TTC549 (cell line): ENCODE results near the gene PSMC1.

ENCODE experiments used
- FAIRE-seq: peaks from 2 replicates; lab custom pipeline; 2012; peaks lifted over from hg19 to GRCh38; lab: Jason Lieb, UNC

The PSMC1 gene

GRCh38 chr14:90276646-90277367, 20.5 kb downstream of the PSMC1 start:
- no peak for FAIRE-seq

- FAIRE-seq: no peak
These were observed 21.3 kb downstream of the PSMC1 start for GRCh38 chr14:90277581-90278198.

- no peak for FAIRE-seq
These were observed 22.1 kb downstream of the PSMC1 start for GRCh38 chr14:90278199-90279175.

GRCh38 chr14:90280096-90280495, 23.7 kb downstream of the PSMC1 start:
- FAIRE-seq: no peak

- no peak for FAIRE-seq
These were observed 24.9 kb downstream of the PSMC1 start for GRCh38 chr14:90281261-90281660.

- FAIRE-seq: no peak
These were observed 25.4 kb downstream of the PSMC1 start for GRCh38 chr14:90281756-90282155.

GRCh38 chr14:90287791-90288190, 31.4 kb downstream of the PSMC1 start:
- FAIRE-seq: no peak

- no peak for FAIRE-seq
These were observed 32.5 kb downstream of the PSMC1 start for GRCh38 chr14:90288651-90289355.

GRCh38 chr14:90290337-90291011, 34.1 kb downstream of the PSMC1 start:
- no peak for FAIRE-seq

GRCh38 chr14:90291699-90292098, 35.3 kb downstream of the PSMC1 start:
- FAIRE-seq: no peak

- FAIRE-seq: no peak
These were observed 37.7 kb downstream of the PSMC1 start for GRCh38 chr14:90293766-90294730.

- FAIRE-seq: no peak
These were observed 38.5 kb downstream of the PSMC1 start for GRCh38 chr14:90294872-90295271.

GRCh38 chr14:90295870-90296516, 39.6 kb downstream of the PSMC1 start:
- no peak for FAIRE-seq

GRCh38 chr14:90296641-90297040, 40.3 kb downstream of the PSMC1 start:
- FAIRE-seq: no peak

- FAIRE-seq: no peak
These were observed 41.7 kb downstream of the PSMC1 start for GRCh38 chr14:90297876-90298629.

- FAIRE-seq: no peak
These were observed 43.1 kb downstream of the PSMC1 start for GRCh38 chr14:90299408-90299807.

- no peak for FAIRE-seq
These were observed 44.3 kb downstream of the PSMC1 start for GRCh38 chr14:90300611-90301047.

- FAIRE-seq: no peak
These were observed 44.8 kb downstream of the PSMC1 start for GRCh38 chr14:90301122-90301521.

GRCh38 chr14:90301668-90302090, 45.3 kb downstream of the PSMC1 start:
- peak; percentile 76 for FAIRE-seq
